ENCODE data around the gene LRMDA. TPM values are rescaled to one million over a fixed set of nuclear protein-coding genes. Genes with fewer than 3 reads are reported as not detected.

LRMDA gene
- polyA plus RNA-seq, 3 donors = 39.8 to 59.6 (median 56.4) TPM

GRCh38 chr10:75654171-75654771, 222.8 kb downstream of the LRMDA start:
- TF ChIP-seq CTCF (IDR thresholded peaks at IDR 0.05) = no peak
- H3K4me2 ChIP-seq (replicated peaks; ENCODE audit: extremely low read depth, low read length, poor library complexity, severe bottlenecking) = no peak overlapping the region
- no peak for DNase-seq
- no peak overlapping the region for H3K4me3 ChIP-seq (replicated peaks in 1 of 3; ENCODE audit: low read depth in 2 of 3, low read length in 3 of 3)
- no peaks in the 10 kb centered on the region for H3K9me3 Mint-ChIP-seq
- peaks cover 0 to 2% (median 0%) of the 10 kb centered on the region in 3 donors for H3K27me3 Mint-ChIP-seq (ENCODE audit: low read depth in 3 of 3)
- intact Hi-C loops (cut with micrococcal nuclease) = no loop called here
- H3K27ac ChIP-seq (ENCODE audit: low read depth in 1 of 2, low read length in 2 of 2) = no peak overlapping the region
- H3K27me3 ChIP-seq (ENCODE audit: control insufficient read depth in 2 of 2, insufficient read depth in 2 of 2, low read length in 2 of 2) = no peaks in the 10 kb centered on the region
- H3K4me3 Mint-ChIP-seq = no peak overlapping the region
- H4K20me1 ChIP-seq (ENCODE audit: insufficient read depth, low read length) = peaks cover 18% of the 10 kb centered on the region
- no peaks in the 10 kb centered on the region for H3K36me3 ChIP-seq (replicated peaks in 1 of 2; ENCODE audit: control insufficient read depth in 1 of 2, insufficient read depth in 2 of 2, low read length in 2 of 2)
- no CpG with 5 or more reads among the region's 1 CpG for WGBS (ENCODE audit: insufficient coverage)
- no peaks in the 10 kb centered on the region for H3K9me3 ChIP-seq (replicated peaks in 1 of 2; ENCODE audit: control insufficient read depth in 1 of 2, insufficient read depth in 1 of 2, low read length in 2 of 2)
- H2AFZ ChIP-seq (ENCODE audit: insufficient read depth, low read depth, low read length, poor library complexity, severe bottlenecking) = no peak overlapping the region
- peaks cover 0 to 7% of the 10 kb centered on the region in 2 donors for H3K4me1 ChIP-seq (ENCODE audit: control insufficient read depth in 1 of 2, insufficient read depth in 2 of 2, low read length in 2 of 2)
- peaks cover 6 to 9% of the 10 kb centered on the region in 2 donors for H3K36me3 Mint-ChIP-seq
- peaks cover 40% of the 10 kb centered on the region for H3K79me2 ChIP-seq (ENCODE audit: insufficient read depth, low read length)
- H3K9ac ChIP-seq (ENCODE audit: insufficient read depth, low read length, poor library complexity, severe bottlenecking) = no peak overlapping the region
- H3K4me1 Mint-ChIP-seq = peaks cover 11% of the 10 kb centered on the region
- H3K27ac Mint-ChIP-seq = no peak overlapping the region

GRCh38 chr10:75654772-75655171, 223.3 kb downstream of the LRMDA start:
- Histone ChIP-seq H3K27ac (ENCODE audit: low read depth in 1 of 2, low read length in 2 of 2) (no peak overlapping the region), H3K9ac (ENCODE audit: insufficient read depth, low read length, poor library complexity, severe bottlenecking) (no peak overlapping the region), H4K20me1 (ENCODE audit: insufficient read depth, low read length) (peaks cover 18% of the 10 kb centered on the region), H2AFZ (ENCODE audit: insufficient read depth, low read depth, low read length, poor library complexity, severe bottlenecking) (no peak overlapping the region), H3K4me3 (replicated peaks in 1 of 3; ENCODE audit: low read depth in 2 of 3, low read length in 3 of 3) (no peak overlapping the region), H3K9me3 (replicated peaks in 1 of 2; ENCODE audit: control insufficient read depth in 1 of 2, insufficient read depth in 1 of 2, low read length in 2 of 2) (no peaks in the 10 kb centered on the region), H3K36me3 (replicated peaks in 1 of 2; ENCODE audit: control insufficient read depth in 1 of 2, insufficient read depth in 2 of 2, low read length in 2 of 2) (no peaks in the 10 kb centered on the region), H3K4me1 (ENCODE audit: control insufficient read depth in 1 of 2, insufficient read depth in 2 of 2, low read length in 2 of 2) (peaks cover 0 to 2% of the 10 kb centered on the region in 2 donors), H3K4me2 (replicated peaks; ENCODE audit: extremely low read depth, low read length, poor library complexity, severe bottlenecking) (no peak overlapping the region), H3K27me3 (ENCODE audit: control insufficient read depth in 2 of 2, insufficient read depth in 2 of 2, low read length in 2 of 2) (no peaks in the 10 kb centered on the region), H3K79me2 (ENCODE audit: insufficient read depth, low read length) (peaks cover 40% of the 10 kb centered on the region)
- intact Hi-C loops (cut with micrococcal nuclease) = no loop called here
- Mint-ChIP-seq H3K4me1 (peaks cover 6% of the 10 kb centered on the region), H3K27ac (no peak overlapping the region), H3K4me3 (no peak overlapping the region), H3K9me3 (no peaks in the 10 kb centered on the region), H3K36me3 (peaks cover 6 to 9% of the 10 kb centered on the region in 2 donors), H3K27me3 (ENCODE audit: low read depth in 3 of 3) (peaks cover 0 to 2% (median 0%) of the 10 kb centered on the region in 3 donors)
- WGBS (ENCODE audit: insufficient coverage) = 100% methylated on average over 1 of the region's 6 CpGs
- TF ChIP-seq CTCF (IDR thresholded peaks at IDR 0.05) = no peak
- no peak for DNase-seq

All from CD14-positive monocyte (primary cell).